HG02759 (cell line): ENCODE results near the gene GMEB1.
A peak's percentile ranks its signal among the peaks of the same experiment; 100 is the strongest.
"Not testable (repeated sequence)": the region's sequence is repeated elsewhere in the genome, so short reads cannot be mapped to it uniquely, and the experiment has no call there.

ENCODE experiments used
- ATAC-seq: cut with Tn5 transposase; IDR thresholded peaks from one replicate; pipeline ENCODE4 v1.9.1; 2021; ENCODE audit warnings: mild to moderate bottlenecking, moderate library complexity; ENCODE audit not compliant: unreplicated experiment

The GMEB1 gene

GRCh38 chr1:28668191-28668955, at the start of gene GMEB1:
Gene GMEB1 (plus strand): TSS chr1:28668784. CDS start chr1:28683613, 14,829 bp downstream.
- peak; percentile 82 for ATAC-seq

- ATAC-seq = no peak
Measured at GRCh38 chr1:28631713-28632112, 36.9 kb upstream of the GMEB1 start.

GRCh38 chr1:28632560-28632959, 36.0 kb upstream of the GMEB1 start:
- ATAC-seq = no peak

GRCh38 chr1:28640766-28641165, 27.8 kb upstream of the GMEB1 start:
- ATAC-seq = no peak

- ATAC-seq = peak; percentile 2
Measured at GRCh38 chr1:28642056-28642846, 26.3 kb upstream of the GMEB1 start.

GRCh38 chr1:28642847-28643635, 25.5 kb upstream of the GMEB1 start, which contains the start of gene TAF12:
Gene TAF12 (minus strand): TSS chr1:28643067. CDS start chr1:28622081, 20,986 bp downstream.
- peak; percentile 84 for ATAC-seq

GRCh38 chr1:28644494-28644893, 24.1 kb upstream of the GMEB1 start:
- no peak for ATAC-seq

GRCh38 chr1:28645406-28645805, 23.2 kb upstream of the GMEB1 start:
- ATAC-seq = not testable (repeated sequence)

- ATAC-seq = no peak
Measured at GRCh38 chr1:28646040-28646439, 22.5 kb upstream of the GMEB1 start.

- peak; percentile 73 for ATAC-seq
Measured at GRCh38 chr1:28648008-28648473, 20.5 kb upstream of the GMEB1 start.

GRCh38 chr1:28648474-28649198, 19.9 kb upstream of the GMEB1 start, which contains the start of gene RNU11:
Gene RNU11 (plus strand): TSS chr1:28648600.
- peak; percentile 65 for ATAC-seq

- not testable (repeated sequence) for ATAC-seq
Measured at GRCh38 chr1:28653063-28653462, 15.5 kb upstream of the GMEB1 start.

GRCh38 chr1:28653870-28654269, 14.7 kb upstream of the GMEB1 start:
- not testable (repeated sequence) for ATAC-seq

GRCh38 chr1:28655448-28656311, 12.9 kb upstream of the GMEB1 start:
- ATAC-seq = not testable (repeated sequence)

- no peak for ATAC-seq
Measured at GRCh38 chr1:28656335-28656734, 12.2 kb upstream of the GMEB1 start.

- no peak for ATAC-seq
Measured at GRCh38 chr1:28663871-28664470, 4.6 kb upstream of the GMEB1 start.

GRCh38 chr1:28666806-28667205, 1.8 kb upstream of the GMEB1 start:
- no peak for ATAC-seq

- peak; percentile 74 for ATAC-seq
Measured at GRCh38 chr1:28668956-28669723, 556 bp downstream of the GMEB1 start.
